SK-N-SH (cell line): ENCODE results near the gene CDH13.

ENCODE experiments used
- CTCF ChIP-seq: fragments of 200-600 bp; sonication (generic); IDR thresholded peaks from 2 replicates; pipeline ENCODE4 v1.6.1; 2017; ENCODE audit warnings: antibody characterized with exemption, mild to moderate bottlenecking, moderate library complexity
- EP300 ChIP-seq, 2 experiments: IDR thresholded peaks; 2 replicates each; pipeline versions ENCODE4 v1.4.0 to v1.6.1; 2012; ENCODE audit warnings: borderline replicate concordance in 1 of 2, low read depth in 1 of 2, low read length in 1 of 2
- EZH2phosphoT487 ChIP-seq: fragments of 200-600 bp; sonication (generic); IDR thresholded peaks from 2 replicates; pipeline ENCODE4 v1.6.1; 2017; ENCODE audit warnings: low read depth, mixed run types, mild to moderate bottlenecking, antibody characterized with exemption, moderate library complexity, borderline replicate concordance
- JUND ChIP-seq: IDR thresholded peaks from 2 replicates; pipeline ENCODE4 v1.4.0; 2012
- POLR2AphosphoS5 ChIP-seq: IDR thresholded peaks from 2 replicates; pipeline ENCODE4 v1.6.1; 2012; ENCODE audit warnings: low read depth, low read length
- USF2 ChIP-seq: fragments of 150-350 bp; IDR thresholded peaks from 2 replicates; pipeline ENCODE4 v1.6.1; 2017; ENCODE audit warnings: antibody characterized with exemption, low read length, low read depth, borderline replicate concordance
- YY1 ChIP-seq: IDR thresholded peaks from 2 replicates; pipeline ENCODE4 v1.4.0; 2012; ENCODE audit warnings: low read depth, mild to moderate bottlenecking

- TF ChIP-seq POLR2AphosphoS5 (no peak), JUND (no peak), CTCF (no peak), YY1 (no peak), EP300 (IDR thresholded peaks at IDR 0.05; ENCODE audit: borderline replicate concordance in 1 of 2, low read depth in 1 of 2, low read length in 1 of 2) (no peak), EZH2phosphoT487 (no peak), USF2 (no peak)
These were observed 999.9 kb downstream of the CDH13 start for GRCh38 chr16:83626676-83627075.
